ENCODE measurements around the gene FNDC11.
"Not testable (repeated sequence)": the region's sequence is repeated elsewhere in the genome, so short reads cannot be mapped to it uniquely, and the experiment has no call there.

FNDC11 gene

GRCh38 chr20:63554361-63555278, 661 bp downstream of the FNDC11 start:
- no peak for DNase-seq (ENCODE audit: low read depth)

- no peak for DNase-seq (ENCODE audit: low read depth)
Observed at GRCh38 chr20:63555661-63556381, 1.9 kb downstream of the FNDC11 start.

GRCh38 chr20:63556873-63557478, 3.0 kb downstream of the FNDC11 start:
- DNase-seq (ENCODE audit: low read depth): no peak

- no peak for DNase-seq (ENCODE audit: low read depth)
Observed at GRCh38 chr20:63557481-63557891, 3.5 kb downstream of the FNDC11 start.

GRCh38 chr20:63558804-63559484, 5.0 kb downstream of the FNDC11 start:
- no peak for DNase-seq (ENCODE audit: low read depth)

- not testable (repeated sequence) for DNase-seq (ENCODE audit: low read depth)
Observed at GRCh38 chr20:63559485-63560332, 5.8 kb downstream of the FNDC11 start.

GRCh38 chr20:63560333-63560805, 6.4 kb downstream of the FNDC11 start:
- DNase-seq (ENCODE audit: low read depth): no peak

GRCh38 chr20:63560856-63561609, 7.1 kb downstream of the FNDC11 start:
- no peak for DNase-seq (ENCODE audit: low read depth)

- no peak for DNase-seq (ENCODE audit: low read depth)
Observed at GRCh38 chr20:63561624-63562396, 7.9 kb downstream of the FNDC11 start.

- DNase-seq (ENCODE audit: low read depth): no peak
Observed at GRCh38 chr20:63562461-63563224, 8.7 kb downstream of the FNDC11 start.

- no peak for DNase-seq (ENCODE audit: low read depth)
Observed at GRCh38 chr20:63563225-63563935, 9.4 kb downstream of the FNDC11 start.

GRCh38 chr20:63564036-63564810, 10.3 kb downstream of the FNDC11 start:
- no peak for DNase-seq (ENCODE audit: low read depth)

- DNase-seq (ENCODE audit: low read depth): no peak
Observed at GRCh38 chr20:63565021-63565698, 11.2 kb downstream of the FNDC11 start.

GRCh38 chr20:63565699-63566335, 11.9 kb downstream of the FNDC11 start:
- no peak for DNase-seq (ENCODE audit: low read depth)

- no peak for DNase-seq (ENCODE audit: low read depth)
Observed at GRCh38 chr20:63566395-63567135, 12.6 kb downstream of the FNDC11 start.

GRCh38 chr20:63567136-63567385, 13.1 kb downstream of the FNDC11 start:
- no peak for DNase-seq (ENCODE audit: low read depth)

Data from HS-27A (cell line).